Measurements from ENCODE around the gene IP6K2.
A peak's percentile ranks its signal among the peaks of the same experiment; 100 is the strongest.

The IP6K2 gene

DNA sequence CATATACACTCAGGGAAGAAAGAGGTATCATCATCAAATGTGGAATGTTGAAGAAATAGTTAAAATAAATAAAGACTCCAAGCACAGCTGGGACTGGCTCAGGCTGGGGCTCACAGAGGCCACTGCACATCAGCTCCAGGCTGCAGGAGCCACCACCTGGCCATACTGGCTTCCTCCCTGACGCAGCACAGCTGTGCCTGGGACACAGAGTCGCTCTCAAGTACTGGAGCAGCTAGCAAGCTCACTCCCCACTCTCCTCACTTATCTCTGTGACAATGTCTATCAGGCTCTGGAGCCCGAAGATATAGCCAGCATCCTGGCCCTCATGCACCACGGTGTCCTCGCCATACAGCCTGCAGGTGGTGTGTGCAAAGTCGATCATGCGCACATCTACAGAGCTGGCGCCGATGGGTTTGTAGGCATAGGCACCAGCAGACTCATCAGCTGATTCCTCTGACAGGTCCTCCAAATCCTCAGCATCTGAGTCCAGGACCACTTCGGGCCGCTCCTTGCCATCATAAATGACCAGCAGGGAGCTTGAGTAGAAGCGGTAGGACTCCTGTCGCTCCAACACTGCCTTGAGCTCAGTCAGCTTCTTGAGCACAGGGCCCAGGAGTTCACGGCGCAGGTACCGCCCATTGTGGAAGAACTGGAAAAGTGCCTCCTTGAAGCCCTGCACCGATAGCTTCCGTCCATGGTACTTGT is 28.8 kb downstream of the IP6K2 start:
- no peak for DNase-seq

DNA sequence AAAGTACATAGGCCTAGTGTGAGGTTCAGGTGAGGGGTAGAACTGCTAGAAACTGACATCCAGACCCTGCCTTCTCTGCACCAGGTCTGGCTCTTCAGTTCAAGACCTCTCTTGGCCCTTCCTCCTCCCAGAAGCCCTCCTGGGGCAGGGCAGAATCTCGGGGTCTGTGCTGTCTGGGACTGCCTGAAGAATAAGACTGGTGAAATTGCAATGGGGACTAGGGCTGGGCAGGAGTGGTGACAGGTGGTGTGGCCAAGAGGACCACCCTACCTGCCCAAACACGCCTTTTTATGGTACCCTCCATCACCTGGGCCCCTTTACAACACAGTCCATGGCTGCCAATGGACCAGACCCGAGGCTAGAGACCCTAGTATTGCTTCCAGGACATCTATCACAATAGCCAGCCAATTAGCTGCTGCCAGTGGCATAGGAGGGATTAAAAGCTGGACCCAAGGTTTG is 29.8 kb downstream of the IP6K2 start:
- DNase-seq, result no peak

DNA sequence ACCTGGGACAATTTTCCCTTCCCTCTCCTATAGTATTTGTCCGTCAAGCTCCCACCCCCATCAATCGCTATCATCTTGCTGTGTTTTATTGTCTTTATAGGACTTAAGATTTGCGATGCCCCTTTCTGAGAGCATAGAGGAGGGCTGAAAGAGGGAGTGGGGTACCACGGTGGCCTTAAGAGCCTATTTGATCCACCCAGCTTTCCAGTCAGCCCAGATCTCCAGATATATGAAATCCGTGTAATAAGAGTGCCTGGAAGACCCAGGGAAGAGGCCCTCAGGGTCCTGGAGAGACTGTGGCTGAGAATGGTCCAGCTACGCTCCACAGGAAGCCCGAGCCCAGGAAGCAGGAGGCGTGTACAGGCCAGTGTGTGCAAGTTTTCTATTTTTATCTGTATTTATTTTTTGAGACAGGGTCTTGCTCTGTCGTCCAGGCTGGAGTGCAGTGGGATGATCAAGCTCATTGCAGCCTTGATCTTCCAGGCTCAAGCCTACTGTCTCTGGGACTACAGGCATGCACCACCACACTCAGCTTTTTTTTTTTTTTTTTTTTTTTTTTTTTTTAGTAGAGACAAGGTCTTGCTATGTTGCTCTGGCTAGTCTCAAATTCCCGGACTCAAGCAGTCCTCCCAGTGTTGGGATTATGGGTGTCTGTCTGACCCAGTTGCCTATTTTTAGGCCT is 30.3 kb downstream of the IP6K2 start:
- DNase-seq, result no peak

DNA sequence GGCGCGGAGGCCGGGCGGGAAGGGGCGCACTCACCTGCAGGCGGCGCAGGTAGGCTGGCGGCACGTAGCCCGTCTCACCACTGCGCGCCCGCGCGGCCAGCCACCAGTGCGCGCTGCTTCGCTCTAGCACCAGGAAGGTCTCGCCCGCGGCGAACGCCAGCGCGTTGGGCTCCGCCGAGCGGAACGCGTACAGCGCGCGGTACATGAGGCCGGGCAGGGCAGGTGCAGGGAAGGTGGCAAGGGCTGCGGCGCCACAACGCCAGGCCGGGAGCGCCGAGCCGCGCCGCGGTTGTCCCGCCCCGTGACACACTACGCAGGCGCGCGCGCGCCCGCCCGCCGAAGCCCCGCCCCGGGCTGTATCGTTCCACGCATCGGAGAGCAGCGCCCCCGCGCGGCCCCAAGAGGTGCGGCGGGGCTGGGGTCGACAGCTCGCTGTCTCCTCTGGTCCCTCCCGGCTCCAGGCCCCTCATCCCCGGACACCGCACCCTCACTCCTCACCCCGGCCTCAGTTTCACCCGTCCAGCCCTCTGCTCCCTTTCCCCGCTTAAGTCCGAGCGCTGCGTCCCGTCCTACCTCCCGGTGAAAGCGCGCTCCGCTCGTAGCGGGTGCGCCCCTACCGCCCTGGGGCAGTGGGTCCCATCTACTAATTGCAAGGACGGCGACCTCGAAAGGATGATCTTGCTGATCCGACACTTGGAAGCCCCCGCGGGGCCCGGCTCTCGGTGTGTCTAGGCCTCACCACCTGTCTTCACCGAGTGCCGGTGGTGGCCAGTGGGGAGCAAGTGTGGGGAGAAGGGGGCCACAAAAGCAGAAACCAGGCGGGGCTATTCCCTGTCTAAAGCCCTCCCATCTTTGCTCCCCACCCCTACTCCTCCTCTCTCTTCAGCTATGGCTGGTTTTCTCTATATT is 31.2 kb downstream of the IP6K2 start, which contains the start of gene NCKIPSD:
TSS of gene NCKIPSD (minus strand) at position 313 of the 909 bp plus-strand sequence. CDS start at position 205, 108 bp downstream.
- peak; percentile 89 to 92 for DNase-seq

DNA sequence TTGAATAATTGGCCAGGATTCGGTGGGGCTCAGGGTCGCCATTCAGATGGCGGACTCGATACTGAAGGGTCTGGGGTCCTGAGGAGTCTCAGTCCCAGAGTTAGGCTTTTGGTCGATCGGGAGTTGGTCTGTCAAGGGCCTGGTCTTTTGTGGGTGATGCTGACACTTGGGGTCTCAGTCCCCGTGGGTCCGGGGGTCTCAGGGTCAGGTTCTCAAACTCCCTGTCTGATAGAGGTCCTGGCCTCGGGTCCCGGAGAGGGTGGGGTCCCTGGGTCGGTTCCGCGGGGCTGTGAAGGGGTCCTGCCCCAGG is 31.8 kb downstream of the IP6K2 start:
- no peak for DNase-seq

DNA sequence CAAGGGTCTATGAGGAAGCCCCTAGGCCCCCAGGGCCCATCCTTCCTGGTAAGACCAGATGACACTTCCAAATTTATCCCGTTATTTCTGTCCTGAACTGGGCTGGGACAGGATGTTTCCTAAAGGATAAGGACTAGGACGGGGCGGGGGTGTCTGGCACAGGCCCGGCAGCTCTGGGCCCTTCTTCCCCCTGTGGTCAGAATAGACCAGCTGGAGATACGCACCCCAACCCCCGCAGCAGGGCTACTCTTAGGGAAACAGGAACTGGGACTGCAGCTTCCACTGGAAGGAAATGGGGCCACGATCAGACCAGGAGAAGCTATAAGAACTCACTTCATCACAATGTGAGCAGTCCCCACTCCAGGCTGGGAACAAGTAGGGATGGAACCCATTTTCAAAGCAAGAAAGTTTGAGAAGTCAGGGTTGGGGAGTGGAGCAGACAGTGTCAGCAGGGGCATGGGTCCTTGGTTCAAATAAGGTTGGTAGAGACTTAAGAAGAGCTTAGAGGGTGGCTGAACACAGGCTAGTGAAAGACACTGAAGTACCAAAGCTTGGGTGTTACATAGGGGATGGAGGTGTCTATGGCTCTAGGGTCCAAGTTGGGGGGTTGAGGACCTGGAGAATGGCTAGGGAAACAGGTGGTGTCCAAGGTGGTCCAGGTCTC is 32.4 kb downstream of the IP6K2 start:
- peak in 1 of 2 donors; percentile 6 for DNase-seq

DNA sequence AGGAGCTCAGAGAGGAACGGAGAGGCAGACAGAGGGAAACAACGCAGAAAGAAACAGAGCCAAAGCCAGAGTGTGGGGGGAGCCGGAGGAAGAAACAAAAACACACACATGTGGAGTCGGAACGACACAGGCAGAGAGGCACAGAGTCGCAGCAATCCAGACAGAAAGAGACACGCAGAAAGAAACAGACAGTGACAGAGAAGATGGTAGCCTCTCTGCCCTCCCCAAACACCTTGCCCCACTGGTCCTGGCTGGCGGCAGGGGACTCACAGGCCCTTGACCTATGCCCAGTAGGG is 33.0 kb downstream of the IP6K2 start:
- DNase-seq, result no peak

DNA sequence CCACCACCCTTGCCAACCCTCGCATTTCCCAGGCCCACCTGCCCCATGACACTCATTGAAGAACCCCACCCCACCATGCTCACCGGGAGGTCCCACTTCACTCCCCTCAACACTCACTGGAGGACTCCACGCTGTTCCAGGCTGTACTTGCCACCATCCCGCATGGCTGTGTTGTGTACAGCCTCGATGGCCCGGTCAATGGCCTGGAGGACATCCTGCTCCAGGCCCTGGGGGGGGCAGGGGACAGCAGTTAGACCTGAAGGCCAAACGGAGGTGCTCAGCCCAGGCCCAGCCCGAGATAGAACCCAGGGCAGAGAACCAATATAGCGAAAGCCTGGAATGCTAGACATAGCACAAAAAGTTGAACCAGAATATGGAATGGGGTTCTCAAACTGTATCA is 34.2 kb downstream of the IP6K2 start:
- DNase-seq, result no peak

DNA sequence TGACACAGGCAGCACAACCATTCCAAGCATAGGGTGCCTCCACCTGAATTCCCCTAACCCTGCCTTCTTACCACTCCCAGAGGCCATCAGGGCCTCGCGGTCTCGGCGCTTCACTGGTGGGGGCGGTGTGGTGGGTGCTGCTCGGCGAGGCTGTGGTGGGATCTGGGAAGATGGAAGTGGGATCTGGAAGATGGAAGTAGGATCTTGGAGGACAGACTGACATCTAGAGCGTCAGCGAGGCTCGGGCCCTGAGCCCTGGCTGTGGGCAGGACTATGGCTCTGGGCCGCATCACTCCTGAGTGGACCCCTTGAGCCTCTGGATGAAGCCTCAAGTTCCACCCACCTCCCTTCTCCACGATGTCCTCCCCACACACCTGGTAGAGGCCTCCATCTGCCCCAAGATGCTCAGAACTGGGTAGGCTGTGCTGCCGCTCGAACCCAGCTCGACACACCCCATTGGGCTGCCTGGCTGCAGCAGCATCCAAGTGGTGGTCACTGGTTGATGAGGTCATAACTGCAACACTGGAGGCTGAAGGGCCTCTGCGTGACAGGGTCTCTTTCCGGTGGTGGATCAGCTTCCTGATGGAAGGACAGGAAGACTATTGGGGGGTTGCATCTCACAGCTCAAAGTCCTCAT is 34.9 kb downstream of the IP6K2 start:
- no peak for DNase-seq

DNA sequence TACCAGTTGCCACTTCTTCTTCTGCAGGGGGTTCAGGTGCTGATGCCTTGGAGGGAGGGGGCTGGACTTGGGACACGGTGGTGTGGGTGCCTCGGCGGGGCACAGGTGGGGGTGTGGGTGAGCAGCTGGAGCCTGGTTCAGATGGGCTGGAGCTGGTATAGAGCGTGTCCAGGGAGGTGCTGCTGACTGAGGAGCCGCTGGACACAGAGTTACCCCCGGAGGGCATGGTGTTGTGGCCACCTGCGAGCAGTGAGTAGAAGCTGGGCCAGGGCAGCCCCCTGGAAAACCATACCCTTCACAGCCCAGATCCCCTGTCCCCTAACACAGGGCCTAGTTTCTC is 35.5 kb downstream of the IP6K2 start:
- no peak for DNase-seq

DNA sequence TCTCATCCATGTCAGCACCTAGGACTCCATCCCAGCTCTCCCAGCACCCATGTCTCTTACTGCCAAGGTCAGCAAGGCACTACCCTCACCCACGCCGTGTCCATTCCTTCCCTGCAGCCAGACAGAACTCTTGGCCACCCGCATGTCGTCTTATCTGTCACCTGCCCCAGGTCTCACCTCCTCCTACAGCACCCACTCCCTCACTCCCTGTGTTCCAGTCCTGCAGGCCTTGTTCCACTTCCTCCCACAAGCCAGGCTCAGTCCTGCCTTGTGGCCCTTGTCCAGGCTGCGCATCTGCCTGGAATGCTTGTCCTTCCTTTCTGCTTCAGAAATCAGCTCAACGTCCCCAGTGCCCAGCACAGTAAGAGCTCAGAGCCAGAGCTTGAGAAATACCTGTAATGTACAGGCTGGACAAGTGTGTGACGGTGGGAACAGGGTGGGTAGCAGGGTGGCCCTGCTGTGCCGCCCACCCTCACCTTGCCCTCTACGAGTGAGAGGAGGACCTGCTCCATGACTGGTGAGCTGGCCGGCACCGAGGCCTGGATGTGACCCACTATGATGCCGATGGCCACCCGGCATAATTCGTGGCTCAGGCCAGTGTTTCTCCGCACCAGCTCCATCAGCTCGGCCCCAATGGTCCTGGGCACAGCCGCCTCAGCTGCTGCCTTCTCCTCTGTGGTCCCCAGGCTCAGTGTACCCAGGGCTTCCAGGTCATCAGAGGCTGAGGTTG is 36.0 kb downstream of the IP6K2 start:
- no peak for DNase-seq

DNA sequence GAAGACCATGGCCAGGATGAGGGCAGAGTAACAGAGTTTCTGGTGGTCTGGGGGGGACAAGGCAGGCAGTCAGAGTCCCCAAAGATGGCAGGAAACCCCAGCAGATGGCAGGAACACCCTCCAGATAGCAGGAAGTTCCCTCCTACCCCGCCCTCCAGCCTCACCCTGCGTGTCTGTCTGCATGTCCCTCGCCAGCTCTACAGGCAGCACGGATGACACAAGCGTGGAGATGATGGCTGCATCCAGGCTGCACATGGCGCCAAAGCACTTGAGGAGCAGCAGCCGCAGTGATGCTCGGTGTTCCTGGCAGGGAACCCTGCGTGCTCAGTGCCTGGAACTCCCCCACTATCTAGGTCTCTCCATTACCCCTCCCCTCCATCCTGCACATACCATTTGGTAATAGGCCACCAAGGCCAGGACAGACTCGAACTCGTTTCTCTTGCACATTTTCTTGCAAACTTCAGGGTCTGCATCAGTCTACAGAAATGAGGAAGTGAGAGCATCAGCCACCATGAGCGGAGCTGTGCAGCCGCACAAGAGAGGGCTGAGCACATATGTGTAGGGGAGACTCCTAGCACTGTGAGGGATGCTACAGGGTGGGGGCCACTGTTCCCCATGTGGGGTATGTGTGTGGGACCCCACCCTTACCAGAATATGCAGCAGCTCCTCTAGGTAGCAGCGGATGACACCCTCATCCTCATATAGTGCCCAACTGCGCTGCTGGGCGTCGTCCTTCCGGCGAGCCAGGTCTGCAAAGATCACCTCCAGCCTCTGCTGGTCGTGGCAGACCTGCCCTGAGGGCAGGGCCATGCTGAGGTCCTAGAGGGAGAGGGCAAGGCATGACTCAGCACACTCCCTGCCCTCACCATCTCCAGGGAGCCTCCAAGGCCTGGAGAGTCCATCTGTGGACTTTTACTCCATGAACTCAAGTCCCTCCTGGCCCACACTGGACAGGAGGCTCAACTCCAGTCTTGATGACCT is 37.3 kb downstream of the IP6K2 start:
- peak in 1 of 2 donors; percentile 13 for DNase-seq

DNA sequence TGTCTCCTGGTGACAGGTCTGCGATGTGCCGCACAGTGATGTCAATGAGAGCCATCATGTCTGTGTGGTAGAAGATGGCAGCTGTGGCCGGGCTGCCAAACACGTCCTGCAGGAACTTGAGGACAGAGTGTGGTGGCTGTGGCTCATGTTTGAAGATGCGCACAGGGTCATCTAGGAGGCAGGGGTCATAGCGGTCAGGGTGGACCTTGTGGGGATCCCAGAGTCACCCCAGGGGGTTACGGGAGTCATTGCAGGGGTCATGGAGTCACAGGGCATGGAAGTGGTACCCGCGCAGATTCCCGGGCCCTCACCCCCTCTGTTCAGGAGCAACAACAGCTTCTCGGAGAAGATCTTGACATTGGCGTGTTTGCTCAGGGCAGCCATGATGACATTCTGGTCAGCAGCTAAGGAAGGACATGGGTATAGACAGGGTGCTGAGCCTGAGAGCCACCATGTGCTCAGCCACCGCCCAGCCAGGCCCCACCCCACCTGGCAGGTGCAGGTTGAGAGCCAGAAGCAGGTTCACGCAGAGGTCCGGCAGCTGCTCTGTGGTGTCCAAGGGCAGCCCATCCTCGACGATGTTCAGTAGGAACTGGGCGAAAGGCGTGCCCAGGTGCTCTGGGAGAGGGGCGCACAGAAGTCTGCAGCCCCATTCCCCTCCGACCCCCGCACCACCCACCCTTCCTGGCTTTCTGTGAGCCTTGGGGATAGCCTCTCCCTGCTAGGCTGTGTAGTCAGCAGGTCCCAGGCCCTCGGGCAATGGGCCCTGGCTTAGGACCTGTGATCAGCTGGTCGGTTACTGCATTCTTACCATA is 38.2 kb downstream of the IP6K2 start:
- DNase-seq, result no peak

DNA sequence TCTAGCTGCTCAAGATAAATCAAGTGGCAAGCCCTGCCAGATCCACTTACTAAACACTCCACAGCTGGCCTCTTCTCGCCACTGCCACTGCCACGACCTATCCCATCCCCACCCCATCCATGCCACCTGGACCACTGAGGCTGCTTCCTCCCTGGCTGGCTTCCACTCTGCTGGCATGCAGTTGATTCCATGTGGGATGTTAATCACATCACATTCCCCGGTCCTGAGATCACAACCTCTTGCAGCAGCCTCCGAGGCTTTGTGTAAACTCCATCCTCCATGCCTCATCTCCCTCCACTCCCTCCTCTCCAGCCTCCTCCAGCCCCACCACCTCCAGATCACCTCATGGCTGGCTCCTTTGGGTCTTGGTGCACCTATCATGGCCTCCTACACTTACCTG is 39.0 kb downstream of the IP6K2 start:
- DNase-seq, result no peak

DNA sequence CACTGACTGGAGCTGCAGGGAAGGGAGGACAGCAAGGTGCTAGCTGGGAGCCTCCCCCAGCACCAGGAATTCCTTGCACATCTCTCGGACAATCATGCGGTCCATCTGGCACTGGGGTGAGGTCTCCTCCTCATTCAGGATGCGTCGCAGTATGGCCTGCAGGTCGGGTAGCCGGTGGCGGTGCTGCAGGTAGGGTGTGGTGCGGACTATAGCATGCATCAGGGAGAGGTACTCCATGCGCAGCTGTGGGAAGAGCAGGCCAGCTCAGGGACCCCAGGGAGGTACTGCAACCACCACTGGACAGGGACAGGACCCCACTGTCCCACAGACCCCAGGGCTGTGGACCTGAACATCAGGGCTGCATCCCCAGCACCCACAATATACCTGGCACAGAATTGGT is 42.5 kb downstream of the IP6K2 start:
- no peak for DNase-seq

DNA sequence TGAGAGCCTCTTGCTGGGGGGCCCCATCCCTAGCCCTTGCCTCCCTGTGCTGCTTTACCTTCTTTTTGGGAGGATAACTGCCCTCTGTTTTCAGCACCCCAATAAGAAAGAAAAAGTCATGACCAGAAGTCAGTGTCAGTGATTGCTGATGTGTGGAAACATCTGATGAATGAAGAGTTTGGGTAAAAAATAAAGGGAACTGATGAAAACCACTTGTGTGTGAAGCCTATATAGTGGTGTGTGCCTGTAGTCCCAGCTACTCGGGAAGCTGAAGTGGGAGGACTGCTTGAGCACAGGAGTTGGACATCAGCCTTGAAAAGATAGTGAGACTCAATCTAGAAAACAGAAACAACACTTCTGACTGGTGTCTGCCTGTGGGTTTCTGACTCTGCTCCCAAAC is 44.5 kb downstream of the IP6K2 start:
- no peak for DNase-seq

DNA sequence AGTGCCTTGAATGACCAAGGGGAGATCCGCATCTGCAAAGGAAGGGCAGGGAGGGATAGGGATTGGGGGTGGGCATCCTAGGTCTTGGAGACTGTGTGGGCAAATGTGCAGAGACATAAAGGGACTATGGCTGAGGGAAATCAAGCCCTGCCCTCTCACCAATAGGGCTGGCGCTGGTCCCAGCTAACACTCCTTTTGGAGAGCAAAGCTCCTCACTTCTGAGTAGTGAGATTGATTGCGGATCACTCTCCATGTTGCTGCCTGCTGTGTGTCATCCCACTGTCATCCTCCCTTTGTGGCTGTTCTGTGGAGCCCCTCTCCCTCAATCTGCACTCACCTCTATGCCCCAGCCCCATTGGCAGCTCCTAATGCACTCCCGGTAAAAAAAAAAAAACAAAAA is 52.1 kb downstream of the IP6K2 start:
- DNase-seq, result no peak

DNA sequence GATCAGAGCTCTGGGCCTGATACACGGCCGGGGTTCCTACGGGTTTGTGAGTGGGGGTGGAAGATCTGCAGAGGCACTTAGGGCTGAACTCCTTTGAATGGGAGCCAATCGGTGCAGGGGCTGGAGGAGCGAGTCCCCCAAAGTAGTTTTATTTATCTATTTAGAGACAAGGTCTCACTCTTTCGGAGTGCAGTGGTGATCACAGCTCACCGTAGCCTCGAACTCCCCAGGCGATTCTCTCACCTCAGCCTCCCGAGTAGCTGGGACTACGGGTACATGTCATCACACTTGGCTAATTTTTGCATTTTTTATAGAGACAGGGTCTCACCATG is 52.7 kb downstream of the IP6K2 start:
- no peak for DNase-seq

DNA sequence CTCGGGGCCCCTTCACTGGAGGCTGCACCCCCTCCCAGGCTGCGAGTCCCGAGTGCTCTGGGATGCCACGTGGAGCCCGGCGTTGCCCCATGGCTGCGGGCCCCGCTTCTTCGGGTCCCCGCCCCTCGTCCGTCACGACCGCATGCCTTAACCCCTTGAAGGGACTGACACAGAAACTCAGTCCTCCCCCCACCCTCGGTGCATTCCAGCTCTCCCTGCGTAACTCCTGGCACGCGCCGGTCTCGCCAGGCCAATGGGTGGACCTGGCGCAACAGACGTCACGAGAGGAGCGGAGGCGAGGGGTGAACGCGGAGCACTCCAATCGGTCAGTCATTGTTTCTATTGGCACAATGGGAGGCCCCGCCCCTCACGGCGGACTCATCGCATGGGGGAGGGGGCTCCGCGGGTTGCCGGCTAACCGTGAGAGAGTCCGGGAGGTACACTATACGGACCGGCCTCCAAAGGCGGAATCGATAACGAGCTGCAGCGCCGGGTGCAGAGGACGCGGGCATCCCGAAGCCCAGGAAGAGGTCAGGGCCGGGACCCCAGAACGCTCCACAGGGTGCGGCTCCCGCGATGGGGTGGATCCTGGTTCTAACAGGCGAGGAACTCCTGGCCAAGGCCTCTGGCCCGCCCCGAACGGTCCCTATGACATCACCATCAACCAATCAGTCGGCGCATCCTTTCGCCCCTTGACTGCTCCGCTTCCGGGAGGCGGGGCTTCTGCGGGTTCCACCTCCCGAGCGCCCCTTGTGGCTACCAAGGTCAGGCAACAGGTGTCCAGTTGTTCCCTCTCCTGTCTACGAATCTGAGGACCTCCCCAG is 53.3 kb downstream of the IP6K2 start:
- peak; percentile 91 for DNase-seq

Data from CD4-positive, alpha-beta T cell treated with Interleukin-1 beta for 1 hour (primary cell).